ENCODE measurements around the gene SEC16A. TPM values are rescaled to one million over a fixed set of nuclear protein-coding genes. Genes with fewer than 3 reads are reported as not detected.

SEC16A gene
- total RNA-seq, 1 experiment from 2014 or later = 7.2 TPM

GRCh38 chr9:136472640-136473353, 10.0 kb downstream of the SEC16A start:
- DNase-seq (ENCODE audit: low spot score) = no peak
- in situ Hi-C loops (cut with HindIII; ENCODE audit: low sequenced_read_pairs) = no loop called here

- in situ Hi-C loops (cut with HindIII; ENCODE audit: low sequenced_read_pairs) = no loop called here
- DNase-seq (ENCODE audit: low spot score) = no peak
These were observed 10.9 kb downstream of the SEC16A start for GRCh38 chr9:136471802-136472487.

GRCh38 chr9:136470792-136471469, 11.9 kb downstream of the SEC16A start:
- in situ Hi-C loops (cut with HindIII; ENCODE audit: low sequenced_read_pairs) = no loop called here
- DNase-seq (ENCODE audit: low spot score) = no peak

GRCh38 chr9:136470356-136470755, 12.5 kb downstream of the SEC16A start:
- in situ Hi-C loops (cut with HindIII; ENCODE audit: low sequenced_read_pairs) = no loop called here
- no peak for DNase-seq (ENCODE audit: low spot score)

- in situ Hi-C loops (cut with HindIII; ENCODE audit: low sequenced_read_pairs) = no loop called here
- DNase-seq (ENCODE audit: low spot score) = no peak
These were observed 15.1 kb downstream of the SEC16A start for GRCh38 chr9:136467766-136468165.

- in situ Hi-C loops (cut with HindIII; ENCODE audit: low sequenced_read_pairs) = no loop called here
These were observed 16.7 kb downstream of the SEC16A start for GRCh38 chr9:136466155-136466541.

GRCh38 chr9:136465500-136466154, 17.2 kb downstream of the SEC16A start:
- DNase-seq (ENCODE audit: low spot score) = no peak
- in situ Hi-C loops (cut with HindIII; ENCODE audit: low sequenced_read_pairs) = no loop called here

More at GRCh38 chr9:136466155-136466541, 16.7 kb downstream of the SEC16A start:
- no peak for DNase-seq (ENCODE audit: low spot score)

GRCh38 chr9:136464241-136464640, 18.6 kb downstream of the SEC16A start:
- in situ Hi-C loops (cut with HindIII; ENCODE audit: low sequenced_read_pairs) = no loop called here
- no peak for DNase-seq (ENCODE audit: low spot score)

- DNase-seq (ENCODE audit: low spot score) = no peak
- in situ Hi-C loops (cut with HindIII; ENCODE audit: low sequenced_read_pairs) = no loop called here
These were observed 19.3 kb downstream of the SEC16A start for GRCh38 chr9:136463578-136463977.

GRCh38 chr9:136462664-136463063, 20.2 kb downstream of the SEC16A start:
- no peak for DNase-seq (ENCODE audit: low spot score)
- in situ Hi-C loops (cut with HindIII; ENCODE audit: low sequenced_read_pairs) = no loop called here

GRCh38 chr9:136460772-136461325, 22.0 kb downstream of the SEC16A start:
- in situ Hi-C loops (cut with HindIII; ENCODE audit: low sequenced_read_pairs) = no loop called here
- no peak for DNase-seq (ENCODE audit: low spot score)

- in situ Hi-C loops (cut with HindIII; ENCODE audit: low sequenced_read_pairs) = no loop called here
These were observed 23.4 kb downstream of the SEC16A start for GRCh38 chr9:136459425-136459824.

GRCh38 chr9:136457326-136457725, 25.5 kb downstream of the SEC16A start:
- in situ Hi-C loops (cut with HindIII; ENCODE audit: low sequenced_read_pairs) = no loop called here
- DNase-seq (ENCODE audit: low spot score) = no peak

More at GRCh38 chr9:136459425-136459824, 23.4 kb downstream of the SEC16A start:
- DNase-seq (ENCODE audit: low spot score) = no peak

GRCh38 chr9:136456258-136456657, 26.6 kb downstream of the SEC16A start:
- in situ Hi-C loops (cut with HindIII; ENCODE audit: low sequenced_read_pairs) = no loop called here
- no peak for DNase-seq (ENCODE audit: low spot score)

- in situ Hi-C loops (cut with HindIII; ENCODE audit: low sequenced_read_pairs) = no loop called here
- peak; percentile 19 for DNase-seq (ENCODE audit: low spot score)
These were observed 27.5 kb downstream of the SEC16A start for GRCh38 chr9:136455043-136456002.

GRCh38 chr9:136454026-136454796, 28.6 kb downstream of the SEC16A start:
- in situ Hi-C loops (cut with HindIII; ENCODE audit: low sequenced_read_pairs) = no loop called here
- DNase-seq (ENCODE audit: low spot score) = no peak

- in situ Hi-C loops (cut with HindIII; ENCODE audit: low sequenced_read_pairs) = no loop called here
- no peak for DNase-seq (ENCODE audit: low spot score)
These were observed 29.5 kb downstream of the SEC16A start for GRCh38 chr9:136453326-136453725.
